Renal cortical epithelial cell (primary cell): Measurements from ENCODE around the gene PAF1. TPM values are rescaled to one million over a fixed set of nuclear protein-coding genes. Genes with fewer than 3 reads are reported as not detected.
A peak's percentile ranks its signal among the peaks of the same experiment; 100 is the strongest.

Experiments used
- DNase-seq: peaks from one replicate; pipeline ENCODE4 v3.0.0-alpha.2; 2011; ENCODE audit warnings: low read depth
- total RNA-seq: library from RNA; depleted of rRNA; stranded (reverse); fragments of >200 nt; gene quantifications from 2 replicates; pipeline ENCODE4 v1.2.3, GENCODE V29; 2014

Gene PAF1
- total RNA-seq = 23.1 and 40.9 TPM in 2 replicates

GRCh38 chr19:39390751-39391437, at the start of gene PAF1, which contains the start of gene MED29:
Gene PAF1, minus strand, starts transcription at chr19:39391106. Its CDS starts 242 bp downstream, at chr19:39390864.
Gene MED29, plus strand, starts transcription at chr19:39391378. Its CDS starts 45 bp downstream, at chr19:39391423.
- DNase-seq = peak; percentile 99

GRCh38 chr19:39438270-39438934, 47.5 kb upstream of the PAF1 start:
- DNase-seq = peak; percentile 71

- no peak for DNase-seq
Observed at GRCh38 chr19:39436350-39436716, 45.4 kb upstream of the PAF1 start.

- peak; percentile 84 for DNase-seq
Observed at GRCh38 chr19:39435499-39436349, 44.8 kb upstream of the PAF1 start, which contains the start of gene RPS16. Gene RPS16, minus strand, starts transcription at chr19:39435949. Its CDS starts 54 bp downstream, at chr19:39435895.

GRCh38 chr19:39434123-39435076, 43.5 kb upstream of the PAF1 start:
- DNase-seq = no peak

- DNase-seq = no peak
Observed at GRCh38 chr19:39433480-39434079, 42.7 kb upstream of the PAF1 start.

- no peak for DNase-seq
Observed at GRCh38 chr19:39432677-39433025, 41.7 kb upstream of the PAF1 start.

GRCh38 chr19:39430675-39431593, 40.0 kb upstream of the PAF1 start:
- peak; percentile 97 for DNase-seq

- peak; percentile 78 for DNase-seq
Observed at GRCh38 chr19:39428283-39429112, 37.6 kb upstream of the PAF1 start.

GRCh38 chr19:39427707-39428106, 36.8 kb upstream of the PAF1 start:
- DNase-seq = no peak

GRCh38 chr19:39426170-39426569, 35.3 kb upstream of the PAF1 start:
- DNase-seq = no peak

GRCh38 chr19:39425744-39426143, 34.8 kb upstream of the PAF1 start:
- no peak for DNase-seq

- no peak for DNase-seq
Observed at GRCh38 chr19:39424934-39425333, 34.0 kb upstream of the PAF1 start.

GRCh38 chr19:39423258-39424086, 32.6 kb upstream of the PAF1 start:
- DNase-seq = no peak

GRCh38 chr19:39422020-39422419, 31.1 kb upstream of the PAF1 start:
- DNase-seq = no peak

- no peak for DNase-seq
Observed at GRCh38 chr19:39420769-39421168, 29.9 kb upstream of the PAF1 start.

- DNase-seq = no peak
Observed at GRCh38 chr19:39419003-39419402, 28.1 kb upstream of the PAF1 start.
